NCI-H1048 (cell line): Measurements from ENCODE around the gene COMMD10.

Experiments
- DNase-seq: peaks from one replicate; lab custom pipeline; 2025; lab: John Stamatoyannopoulos, UW

COMMD10 gene

DNA sequence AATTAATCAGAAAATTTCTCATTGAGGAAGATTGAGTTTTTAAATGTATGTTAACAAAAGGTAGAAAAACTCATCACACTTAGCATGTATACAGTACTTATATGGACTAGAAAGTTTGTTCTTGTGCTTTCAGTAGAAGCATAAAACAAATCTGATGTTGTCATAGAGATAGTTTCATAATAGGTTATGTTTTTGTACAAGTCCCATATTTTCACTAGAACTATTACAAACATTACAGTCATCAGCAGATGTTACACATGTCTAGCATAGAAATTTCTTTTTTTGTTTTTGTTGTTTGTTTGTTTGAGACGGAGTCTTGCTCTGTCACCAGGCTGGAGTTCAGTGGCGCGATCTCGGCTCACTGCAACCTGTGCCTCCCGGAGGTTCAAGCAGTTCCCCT, 131.4 kb downstream of the COMMD10 start:
- DNase-seq: no peak

DNA sequence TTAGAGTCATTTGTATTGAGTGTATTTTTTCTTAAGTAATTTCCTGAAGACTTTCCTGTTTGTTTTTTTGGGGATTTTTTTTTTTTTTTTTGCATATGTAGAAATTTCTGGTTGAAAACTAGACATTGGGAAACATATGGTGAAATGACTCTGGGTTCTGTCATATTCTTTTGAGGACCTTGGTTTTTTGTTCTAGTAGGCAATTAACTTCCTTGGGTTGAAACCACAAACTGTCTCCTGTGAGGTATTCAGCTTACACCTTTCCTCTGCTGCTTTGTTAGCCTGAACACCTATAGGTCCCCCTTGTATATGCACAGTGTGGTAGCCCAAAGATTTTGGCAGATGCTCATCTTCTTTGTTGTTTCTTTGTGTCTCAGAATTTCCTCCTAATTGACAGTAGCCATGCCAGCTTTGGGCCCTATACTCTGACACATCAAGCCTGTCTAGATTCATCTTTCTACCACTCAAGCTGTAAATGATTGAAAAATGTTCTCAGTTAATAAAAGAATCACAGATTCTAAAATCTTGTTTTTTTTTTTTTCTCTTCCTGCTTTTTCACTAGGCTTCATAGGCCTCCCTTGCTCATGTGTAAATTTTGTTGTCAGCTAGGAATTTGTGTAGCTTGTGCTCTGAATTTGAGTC, 140.6 kb downstream of the COMMD10 start:
- no peak for DNase-seq

DNA sequence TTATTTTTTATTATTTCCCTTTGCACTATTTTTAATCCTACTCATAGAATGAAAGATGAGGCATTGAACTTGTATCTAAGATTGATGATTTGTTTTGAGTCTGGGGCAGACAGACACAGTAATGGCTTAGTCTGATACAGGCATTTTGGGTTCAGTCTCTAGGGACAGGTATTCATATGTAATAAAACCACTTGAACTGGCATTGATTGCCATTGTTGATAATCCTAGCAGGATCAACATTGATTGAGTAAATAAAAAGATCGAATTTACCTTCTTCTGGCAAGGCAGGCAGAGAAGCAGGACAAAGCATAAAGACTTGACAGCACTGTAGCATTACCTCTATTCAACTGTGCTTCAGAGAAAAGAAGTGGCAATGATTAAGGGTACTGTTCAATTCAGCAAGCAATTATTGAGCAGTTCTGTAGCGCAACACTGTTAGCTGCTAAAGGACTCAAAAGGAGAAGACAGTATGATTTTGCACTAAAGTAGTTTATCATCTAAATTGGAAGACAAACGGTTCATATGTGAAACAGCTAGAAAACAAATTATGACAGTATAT, 144.4 kb downstream of the COMMD10 start:
- no peak for DNase-seq

DNA sequence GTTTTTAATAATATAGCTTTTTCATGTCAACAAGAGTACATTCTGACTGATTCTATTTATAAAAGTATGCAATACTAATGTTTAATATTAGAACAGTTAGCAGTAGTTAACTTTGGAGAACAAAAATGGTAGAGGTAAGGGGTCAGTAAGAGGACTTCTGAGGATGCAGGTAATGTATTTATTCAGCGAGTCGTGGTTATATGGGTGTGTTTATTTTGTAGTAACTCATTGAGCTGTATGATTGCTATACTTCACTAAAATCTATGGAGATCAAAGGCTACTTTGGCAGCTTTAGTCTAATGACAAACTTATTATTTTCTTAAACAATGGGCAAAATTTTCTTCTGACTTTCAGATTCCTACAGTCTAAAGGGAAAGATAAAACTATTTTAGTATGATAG, 146.5 kb downstream of the COMMD10 start:
- no peak for DNase-seq

DNA sequence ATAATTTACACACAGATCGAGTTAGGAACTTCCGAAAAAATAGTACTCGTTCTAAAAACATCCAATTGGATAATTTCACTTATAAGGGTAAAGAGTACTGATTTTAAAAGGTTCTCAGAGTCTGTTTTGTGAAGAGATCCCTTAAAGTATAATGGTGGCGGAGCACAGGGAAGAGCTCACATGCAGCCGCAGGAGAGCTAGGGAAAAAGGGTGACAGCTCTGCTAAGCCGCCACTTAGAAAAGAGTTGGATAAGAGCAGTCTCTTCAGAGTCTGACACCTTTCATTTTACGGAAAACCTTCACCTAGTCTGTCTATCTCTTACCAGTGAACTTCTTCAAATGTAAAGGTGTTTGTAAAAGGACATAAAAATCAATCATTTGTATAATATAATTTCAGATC, 149.9 kb downstream of the COMMD10 start:
- DNase-seq: no peak

DNA sequence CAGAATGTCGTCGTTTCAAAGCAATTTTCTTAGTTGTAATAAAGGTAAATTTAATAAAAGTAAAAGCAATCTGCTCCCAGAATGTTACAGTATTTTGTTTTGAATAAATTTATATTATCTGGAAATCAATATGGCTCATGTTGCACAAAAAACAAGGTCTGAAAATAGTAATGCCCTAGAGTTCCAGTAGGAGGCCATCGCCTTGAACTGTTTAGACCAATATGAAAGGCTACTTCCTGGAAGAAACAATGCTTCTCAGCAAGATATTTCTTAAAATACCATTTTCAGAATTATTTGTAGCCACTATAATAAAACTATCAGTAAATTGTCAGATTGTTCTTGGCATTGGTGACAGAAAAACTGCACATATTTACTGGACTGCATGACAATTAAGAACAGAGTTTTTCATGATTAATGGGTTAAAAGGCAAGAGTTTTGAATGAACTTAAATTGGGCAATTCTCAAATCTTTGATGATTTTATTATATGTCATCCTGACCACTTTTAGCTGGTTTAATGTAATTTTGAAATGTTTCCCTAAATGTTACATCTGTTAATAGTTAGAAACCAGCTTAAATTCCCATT, 153.2 kb downstream of the COMMD10 start:
- DNase-seq: no peak

DNA sequence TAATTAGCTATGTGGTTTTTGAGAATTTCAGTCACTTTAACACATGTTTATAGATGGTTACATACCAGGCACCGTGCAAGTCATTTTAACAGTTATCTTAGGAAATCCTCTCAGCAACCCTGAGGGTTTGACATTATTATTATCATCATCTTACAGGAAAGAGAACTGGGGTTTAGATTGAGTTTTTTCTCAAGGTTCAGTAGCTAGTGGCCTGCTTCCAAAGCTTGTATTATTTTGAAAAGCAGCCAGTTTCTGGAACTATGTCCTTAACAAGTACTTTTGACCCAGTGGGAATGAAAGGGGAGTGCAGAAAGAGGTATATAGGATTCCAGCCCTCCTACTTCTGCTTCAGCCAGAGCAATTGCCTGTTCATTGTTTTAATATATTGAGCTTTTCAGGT, 157.5 kb downstream of the COMMD10 start:
- DNase-seq: no peak

DNA sequence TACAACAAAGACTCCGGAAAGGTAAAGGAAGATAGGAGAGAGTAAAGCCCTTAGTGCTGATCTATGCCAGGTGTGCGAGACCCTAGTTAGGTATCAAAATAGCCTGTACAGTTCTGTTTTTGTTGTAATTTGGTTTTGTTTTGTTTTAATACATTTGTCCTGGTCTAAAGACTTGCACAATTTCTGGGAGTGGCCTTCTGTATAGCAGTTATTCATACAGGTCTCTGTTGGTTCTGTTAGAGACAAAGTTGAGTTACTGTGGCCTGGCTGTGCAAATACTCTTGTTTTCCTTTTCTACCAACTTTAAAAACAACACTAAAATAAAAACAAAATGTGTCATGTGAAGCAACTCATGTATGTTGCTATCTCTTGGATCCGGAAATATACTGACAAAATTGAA, 163.6 kb downstream of the COMMD10 start:
- no peak for DNase-seq

DNA sequence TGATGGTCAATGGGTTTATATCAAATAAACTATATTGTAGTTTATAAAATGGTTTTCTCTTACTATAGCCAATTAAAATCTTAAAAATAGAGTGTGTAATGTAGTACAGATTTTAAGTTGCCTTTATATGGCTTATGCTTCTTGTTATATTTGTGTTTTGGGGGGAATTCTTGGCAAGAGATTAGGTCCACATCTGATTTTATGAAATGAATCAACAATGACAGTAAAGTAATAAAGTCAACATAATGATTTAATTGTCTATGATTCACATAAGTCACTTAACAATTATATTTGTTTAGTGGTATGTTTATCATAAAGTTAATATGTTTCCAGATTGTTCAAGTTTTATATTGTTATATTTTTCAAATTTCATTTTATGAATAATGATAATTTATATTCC, 164.8 kb downstream of the COMMD10 start:
- DNase-seq: no peak

DNA sequence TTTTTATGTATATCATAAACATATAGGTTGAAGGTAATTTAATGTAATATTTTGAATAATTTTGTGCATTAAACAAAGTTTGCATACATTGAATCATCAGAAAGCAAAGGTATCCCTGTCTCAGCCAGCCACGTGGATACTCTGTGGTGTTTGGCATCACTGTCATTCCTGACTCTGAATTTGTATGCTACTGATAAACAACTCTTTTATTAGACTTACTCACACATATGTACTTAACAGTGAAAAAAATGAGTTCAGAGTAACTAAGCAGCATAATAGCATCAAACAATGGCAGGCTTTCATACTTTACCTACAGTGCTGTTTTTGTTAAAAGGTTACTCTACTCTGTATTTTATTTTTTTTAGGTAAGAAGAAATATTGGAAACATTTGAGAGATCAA, 171.9 kb downstream of the COMMD10 start:
- DNase-seq: no peak

DNA sequence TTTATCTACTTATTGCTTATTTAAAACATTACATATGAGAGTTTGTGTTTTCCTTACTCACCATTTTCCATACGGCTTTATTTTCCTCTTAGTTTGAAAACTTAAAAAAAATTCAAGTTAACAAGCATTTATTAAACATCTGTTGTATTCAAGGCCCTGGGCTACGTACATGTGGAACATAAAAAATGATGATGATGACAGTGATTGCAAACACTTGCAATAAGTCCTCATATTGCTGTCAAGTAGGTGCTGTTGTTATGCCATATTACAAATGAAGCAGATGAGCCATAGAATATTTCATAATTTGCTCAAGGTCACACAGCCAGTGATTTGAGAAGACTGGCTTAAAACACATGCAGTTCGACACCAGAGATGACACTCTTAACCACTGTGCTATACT, 180.6 kb downstream of the COMMD10 start:
- DNase-seq: no peak

DNA sequence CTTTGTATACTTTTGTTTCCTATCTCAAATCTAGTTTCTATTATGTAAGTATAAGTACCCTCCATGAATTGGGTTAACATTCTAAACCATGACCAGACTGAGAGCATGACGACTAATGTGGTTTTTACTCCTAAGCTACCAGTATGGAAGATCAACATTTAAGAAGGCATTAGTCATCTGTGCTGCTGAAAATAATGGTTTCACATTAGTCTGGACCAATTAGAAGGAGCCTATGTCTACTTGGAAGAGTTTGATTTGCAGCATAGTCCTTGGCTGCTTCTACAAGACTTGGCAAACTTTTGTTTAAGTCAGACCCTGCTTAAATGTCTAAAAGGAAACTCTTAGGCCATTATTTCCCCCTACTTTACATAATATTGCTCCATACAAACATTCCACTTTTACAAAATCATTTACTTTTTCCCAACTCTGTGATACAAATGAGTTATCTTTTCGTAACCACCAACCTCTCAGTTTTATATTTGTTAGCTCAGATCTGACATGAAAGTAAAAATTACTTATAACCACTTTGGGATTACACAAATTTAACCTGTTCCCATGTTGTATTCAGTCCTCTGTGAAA, 186.7 kb downstream of the COMMD10 start:
- no peak for DNase-seq

DNA sequence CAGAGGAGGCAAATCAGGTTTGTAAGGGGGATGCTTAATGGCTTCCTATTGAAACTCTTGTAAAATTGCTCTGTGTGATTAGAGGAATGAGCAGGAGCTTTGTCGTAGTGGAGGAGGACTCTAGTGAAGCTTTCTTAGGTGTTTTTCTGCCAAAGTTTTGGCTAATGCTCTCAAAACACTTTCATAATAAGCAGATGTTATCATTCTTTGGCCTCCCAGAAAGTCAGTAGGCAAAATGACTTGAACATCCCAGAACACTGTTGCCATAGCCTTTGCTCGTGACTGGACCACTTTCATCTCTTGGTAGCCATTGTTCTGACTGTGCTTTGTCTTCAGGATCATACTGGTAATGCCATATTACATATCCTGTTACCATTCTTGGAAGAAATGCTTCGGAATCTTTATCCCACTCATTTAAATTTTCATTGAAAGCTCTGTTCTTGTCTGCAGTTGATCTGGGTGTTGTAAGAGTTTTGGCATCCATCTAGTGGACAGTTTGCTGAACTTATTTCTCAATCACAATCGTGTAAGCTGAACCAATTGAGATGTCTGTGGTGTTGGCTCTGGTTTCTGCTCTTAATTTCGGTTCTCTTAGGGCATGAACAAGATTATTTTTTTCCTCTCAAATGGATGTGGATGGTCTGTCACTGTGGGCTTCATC, 187.6 kb downstream of the COMMD10 start:
- no peak for DNase-seq

DNA sequence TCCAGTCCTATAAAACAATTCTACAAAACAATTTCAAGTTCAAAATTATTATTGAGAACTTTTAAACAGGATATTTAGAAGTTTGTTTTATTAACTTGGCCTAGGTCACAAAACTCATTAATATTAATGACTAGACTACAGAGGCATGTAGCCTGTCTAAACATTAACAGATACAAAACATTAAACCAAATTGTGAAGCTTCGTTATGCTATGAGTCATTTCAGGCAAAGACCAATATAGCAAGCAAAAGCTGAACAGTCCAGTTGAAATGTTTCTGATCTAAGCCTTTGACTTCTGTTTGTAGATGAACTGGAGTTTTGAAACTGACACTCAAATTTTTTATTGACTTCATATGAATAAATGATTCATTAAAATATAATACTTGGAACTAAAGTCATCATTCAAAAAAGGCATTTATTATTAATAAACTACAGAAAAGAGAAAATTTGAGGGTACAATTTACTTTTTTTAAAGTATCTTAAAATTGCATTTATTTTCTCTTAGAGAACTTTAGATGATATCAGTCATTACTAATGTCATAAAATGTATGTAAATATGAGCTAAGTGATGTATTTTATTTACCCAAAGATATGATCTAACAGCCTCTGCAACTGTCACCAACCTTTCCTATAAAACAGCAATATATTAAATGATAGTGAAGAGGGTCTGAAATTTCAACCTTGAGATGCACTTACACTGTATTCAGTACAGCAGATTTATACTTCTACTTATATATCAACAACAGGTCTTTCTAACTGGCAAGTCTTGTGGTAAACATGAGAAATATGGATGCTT, 188.8 kb downstream of the COMMD10 start:
- DNase-seq: no peak

DNA sequence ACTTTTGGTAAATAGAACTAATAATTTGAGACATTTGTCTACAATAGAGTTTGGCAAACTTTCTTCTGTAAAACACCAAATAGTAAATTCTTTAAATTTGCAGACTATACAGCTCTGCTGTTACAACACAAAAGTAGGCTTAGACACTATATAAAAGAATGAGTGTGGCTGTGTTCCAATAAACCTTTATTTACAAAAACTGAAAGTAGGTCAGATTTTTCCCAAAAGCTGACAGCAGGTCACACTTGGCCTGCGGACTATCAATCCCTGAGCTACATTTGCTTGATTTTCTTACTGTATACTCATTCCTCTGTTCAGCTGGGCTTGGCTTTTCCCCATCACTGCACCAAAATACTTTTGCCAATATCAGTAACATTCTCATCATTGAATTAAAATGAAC, 189.4 kb downstream of the COMMD10 start:
- DNase-seq: no peak

DNA sequence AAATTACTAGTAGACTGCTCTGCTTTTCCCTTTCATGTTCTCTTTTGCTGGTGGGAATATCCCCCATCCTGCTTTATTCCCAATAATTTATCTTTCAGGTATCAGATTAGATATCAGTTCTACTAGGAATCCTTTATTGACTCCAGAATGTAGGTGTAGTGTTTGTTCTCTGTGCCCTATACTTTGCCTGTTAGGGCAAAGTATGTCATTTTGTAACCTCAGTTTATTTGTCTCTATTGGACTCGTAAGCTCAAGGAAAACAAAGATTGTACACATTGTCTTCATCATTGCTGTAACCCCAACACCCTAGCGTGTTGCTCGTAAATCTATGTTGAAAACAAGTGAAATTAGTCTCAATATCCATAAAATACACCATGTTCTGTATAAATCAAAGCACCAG, 190.5 kb downstream of the COMMD10 start:
- DNase-seq: no peak

DNA sequence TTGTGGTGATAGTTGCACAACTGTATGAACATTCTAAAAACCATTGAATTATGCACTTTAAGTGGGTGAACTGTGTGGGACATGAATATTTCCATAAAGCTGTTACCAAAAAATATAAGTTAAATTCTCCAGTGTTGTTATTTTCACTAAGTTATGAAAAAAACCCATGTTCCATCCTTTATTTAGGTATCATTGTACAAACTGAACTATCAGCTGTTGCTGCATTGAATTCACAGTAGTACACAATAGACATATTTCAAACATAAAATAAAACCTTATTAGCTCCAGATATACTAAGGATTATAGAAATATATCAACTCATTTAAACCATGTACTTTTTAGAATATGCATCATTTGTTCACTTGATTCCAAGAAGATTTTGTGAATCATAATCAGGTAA, 192.1 kb downstream of the COMMD10 start:
- no peak for DNase-seq

DNA sequence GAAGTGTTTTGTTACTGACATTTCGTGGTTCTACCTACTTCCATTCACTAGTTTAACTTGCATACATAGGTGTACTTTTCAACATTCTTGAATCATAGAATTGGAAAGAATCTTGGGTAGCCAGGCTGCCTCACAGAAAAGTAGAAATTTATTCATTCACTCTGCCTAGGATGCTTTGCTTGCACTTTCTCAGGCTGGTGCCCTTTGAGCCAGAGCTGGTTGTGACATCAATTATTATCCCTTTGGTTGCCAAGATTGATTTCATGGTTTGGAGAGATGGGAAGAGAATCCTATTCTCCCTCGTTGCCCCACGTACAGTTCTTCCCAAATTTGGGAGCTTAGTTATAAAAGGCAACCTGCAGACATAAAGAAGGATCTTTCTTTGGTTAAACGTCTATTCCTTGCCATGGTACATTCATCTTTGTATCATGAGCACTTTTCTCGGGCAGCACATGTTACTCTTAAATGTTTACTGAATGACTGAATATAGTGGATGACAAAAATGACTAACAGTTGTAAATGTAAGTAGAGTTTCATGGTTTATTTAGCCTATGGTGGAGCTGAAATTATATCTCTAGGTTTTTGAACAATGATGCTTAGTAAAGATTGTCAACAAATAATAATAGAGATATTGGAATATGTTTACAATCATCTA, 195.5 kb downstream of the COMMD10 start:
- DNase-seq: no peak

DNA sequence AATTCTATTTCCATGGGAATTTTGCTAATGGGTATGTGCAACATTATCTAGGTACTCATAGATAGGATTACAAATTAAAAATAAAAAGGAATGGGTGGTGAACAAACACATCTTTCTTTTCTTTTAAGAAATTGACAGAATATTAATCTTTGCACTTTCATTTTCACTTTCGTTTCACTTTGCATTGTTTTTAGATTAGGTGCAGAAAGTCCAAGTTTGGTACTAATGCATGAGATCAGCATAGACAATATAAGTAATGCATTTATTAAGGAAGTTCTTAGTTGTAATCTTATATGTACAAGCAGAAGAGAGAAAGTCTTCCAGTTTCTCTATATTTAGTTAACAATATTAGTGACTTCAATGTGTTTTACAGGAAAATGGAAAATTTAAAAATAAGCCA, 196.5 kb downstream of the COMMD10 start:
- no peak for DNase-seq

DNA sequence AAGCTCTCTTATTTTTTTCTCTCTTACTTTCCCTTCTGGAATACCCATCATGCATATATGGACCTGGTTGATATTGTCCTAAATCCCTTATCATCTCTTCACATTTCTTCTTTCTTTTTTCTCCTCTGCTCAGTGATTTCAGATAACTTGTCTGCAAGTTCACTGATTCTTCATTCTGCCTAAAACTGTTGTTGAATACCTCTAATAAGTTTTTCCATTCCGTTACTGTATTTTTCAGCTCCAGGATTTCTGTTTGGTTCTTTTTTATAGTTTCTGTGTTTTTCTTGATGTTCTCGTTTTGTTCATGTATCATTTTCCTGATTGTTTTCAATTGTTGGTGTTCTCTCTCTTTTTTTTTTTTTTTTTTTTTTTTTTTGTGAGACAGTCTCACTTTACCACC, 203.7 kb downstream of the COMMD10 start:
- no peak for DNase-seq

DNA sequence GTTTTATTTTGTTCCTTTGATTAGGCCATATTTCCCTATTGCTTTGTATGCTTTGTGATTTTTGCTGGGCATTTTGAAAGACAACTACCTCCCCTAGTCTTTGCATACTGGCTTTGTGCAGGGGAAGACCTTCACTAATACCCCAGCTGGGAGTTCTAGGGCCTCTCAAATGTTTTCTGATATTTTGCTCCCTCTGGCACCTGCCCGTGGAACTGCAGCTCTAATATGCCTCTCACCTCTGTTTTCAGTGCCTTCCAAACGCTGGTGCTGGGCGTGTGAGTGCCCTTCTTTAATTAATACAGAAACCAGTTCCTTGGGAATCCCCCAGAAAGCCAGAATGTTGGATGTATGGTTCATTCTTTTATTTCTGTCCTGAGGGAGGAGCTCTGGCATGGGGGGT, 204.5 kb downstream of the COMMD10 start:
- no peak for DNase-seq

DNA sequence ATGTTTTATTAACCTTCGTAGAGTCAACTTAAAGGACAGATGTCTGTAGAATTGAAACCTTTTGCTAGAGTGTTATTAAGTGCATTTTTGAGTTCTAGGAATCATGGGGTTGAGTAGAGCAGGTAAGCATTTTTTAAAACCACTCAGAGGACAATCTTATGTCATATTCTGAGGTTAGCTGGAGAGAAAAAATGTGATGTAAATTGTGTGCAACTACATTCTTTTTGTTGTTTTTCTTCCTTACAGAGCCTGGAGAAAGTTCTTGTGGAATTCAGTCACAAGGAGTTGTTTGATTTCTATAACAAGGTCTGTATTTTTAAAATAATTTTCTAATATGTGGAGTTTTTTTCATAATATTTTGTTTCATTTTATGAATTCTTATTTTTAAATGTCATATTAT, 206.4 kb downstream of the COMMD10 start:
- no peak for DNase-seq
